AML-193 (cell line): Measurements from ENCODE around the gene CEP162.
"Not testable (repeated sequence)": the region's sequence is repeated elsewhere in the genome, so short reads cannot be mapped to it uniquely, and the experiment has no call there.

Experiments used
- DNase-seq, 2 experiments: peaks; one replicate each; lab custom pipeline; 2025; lab: John Stamatoyannopoulos, UW

The CEP162 gene

DNA sequence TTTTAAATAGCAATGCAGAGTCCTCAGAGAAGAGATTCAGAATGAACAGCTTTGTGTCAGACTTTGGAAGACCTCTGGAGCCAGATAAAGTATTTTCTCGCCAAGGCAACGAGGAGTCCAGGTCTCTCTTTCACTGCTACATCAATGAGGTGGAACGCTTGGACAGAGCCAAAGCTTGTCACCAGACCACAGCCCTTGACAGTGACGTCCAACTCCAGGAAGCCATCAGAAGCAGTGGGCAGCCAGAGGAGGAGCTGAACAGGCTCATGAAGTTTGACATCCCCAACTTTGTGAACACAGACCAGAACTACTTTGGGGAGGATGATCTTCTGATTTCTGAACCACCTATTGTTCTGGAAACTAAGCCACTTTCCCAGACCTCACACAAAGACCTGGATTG, 138.4 kb downstream of the CEP162 start:
- no peak for DNase-seq

DNA sequence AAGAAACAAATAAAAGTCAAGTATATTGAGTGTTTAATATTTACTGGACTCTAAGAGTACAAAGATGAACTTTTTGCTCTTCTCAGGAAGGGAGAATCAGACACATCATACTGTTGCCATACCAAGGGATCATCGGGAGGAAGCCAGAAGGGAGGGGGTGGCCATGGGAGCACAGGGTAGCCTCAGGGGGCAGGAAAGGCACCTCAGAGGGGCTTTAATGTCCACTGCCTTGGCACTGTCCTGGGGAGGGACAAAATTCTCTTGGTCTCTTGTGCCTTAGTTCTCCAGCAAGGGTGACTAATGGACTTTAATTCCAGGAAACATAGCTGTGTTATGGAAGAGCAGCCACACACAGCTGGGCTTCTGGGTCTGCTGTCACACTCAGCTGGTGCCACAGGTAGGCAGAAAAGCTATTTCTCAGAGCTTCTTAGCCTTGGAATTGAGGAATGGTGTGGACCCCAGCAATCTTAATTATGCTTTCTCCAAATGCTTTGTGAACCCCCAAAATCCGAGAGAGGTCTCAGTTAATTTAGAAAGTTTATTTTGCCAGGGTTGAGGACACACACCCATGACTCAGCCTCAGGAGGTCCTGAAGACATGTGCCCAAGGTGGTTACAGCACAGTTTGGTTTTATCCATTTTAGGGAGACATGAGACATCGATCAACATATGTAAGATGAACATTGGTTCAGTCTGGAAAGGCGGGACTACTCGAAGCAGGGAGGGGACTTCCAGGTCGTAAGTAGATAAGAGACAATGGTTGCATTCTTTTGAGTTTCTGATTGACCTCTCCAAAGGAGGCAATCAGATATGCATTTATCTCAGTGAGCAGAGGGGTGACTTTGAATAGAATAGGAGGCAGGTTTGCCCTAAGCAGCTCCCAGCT, 140.7 kb downstream of the CEP162 start:
- no peak for DNase-seq

GRCh38 chr6:84086056-84086455, 141.4 kb downstream of the CEP162 start:
- DNase-seq: no peak

- DNase-seq: not testable (repeated sequence)
Observed at GRCh38 chr6:84084705-84085104, 142.7 kb downstream of the CEP162 start.

GRCh38 chr6:84082689-84083265, 144.7 kb downstream of the CEP162 start:
- DNase-seq: no peak

DNA sequence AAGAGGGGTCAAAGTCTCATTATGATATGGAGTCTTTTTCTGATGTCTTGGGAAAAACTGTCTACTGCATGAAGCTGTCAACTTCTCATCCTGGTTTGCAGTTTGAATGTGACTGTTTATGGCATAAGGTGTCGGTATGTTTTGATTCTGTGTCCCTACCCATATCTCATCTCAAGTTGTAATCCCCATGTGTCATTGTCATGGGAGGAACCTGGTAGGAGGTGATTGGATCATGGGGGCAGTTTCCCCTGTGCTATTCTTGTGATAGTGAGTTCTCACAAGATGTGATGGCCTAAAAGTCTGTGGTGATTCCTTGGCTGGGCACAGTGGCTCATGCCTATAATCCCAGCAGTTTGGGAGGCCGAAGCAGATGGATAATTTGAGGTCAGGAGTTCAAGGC, 146.2 kb downstream of the CEP162 start:
- no peak for DNase-seq

- no peak for DNase-seq
Observed at GRCh38 chr6:84078335-84078734, 149.1 kb downstream of the CEP162 start.

- DNase-seq: no peak
Observed at GRCh38 chr6:84077645-84078044, 149.8 kb downstream of the CEP162 start.

GRCh38 chr6:84074988-84075781, 152.3 kb downstream of the CEP162 start:
- DNase-seq: no peak
